Measurements from ENCODE around the gene ATP2A1.
"Not testable (repeated sequence)": the region's sequence is repeated elsewhere in the genome, so short reads cannot be mapped to it uniquely, and the experiment has no call there.

Gene ATP2A1

DNA sequence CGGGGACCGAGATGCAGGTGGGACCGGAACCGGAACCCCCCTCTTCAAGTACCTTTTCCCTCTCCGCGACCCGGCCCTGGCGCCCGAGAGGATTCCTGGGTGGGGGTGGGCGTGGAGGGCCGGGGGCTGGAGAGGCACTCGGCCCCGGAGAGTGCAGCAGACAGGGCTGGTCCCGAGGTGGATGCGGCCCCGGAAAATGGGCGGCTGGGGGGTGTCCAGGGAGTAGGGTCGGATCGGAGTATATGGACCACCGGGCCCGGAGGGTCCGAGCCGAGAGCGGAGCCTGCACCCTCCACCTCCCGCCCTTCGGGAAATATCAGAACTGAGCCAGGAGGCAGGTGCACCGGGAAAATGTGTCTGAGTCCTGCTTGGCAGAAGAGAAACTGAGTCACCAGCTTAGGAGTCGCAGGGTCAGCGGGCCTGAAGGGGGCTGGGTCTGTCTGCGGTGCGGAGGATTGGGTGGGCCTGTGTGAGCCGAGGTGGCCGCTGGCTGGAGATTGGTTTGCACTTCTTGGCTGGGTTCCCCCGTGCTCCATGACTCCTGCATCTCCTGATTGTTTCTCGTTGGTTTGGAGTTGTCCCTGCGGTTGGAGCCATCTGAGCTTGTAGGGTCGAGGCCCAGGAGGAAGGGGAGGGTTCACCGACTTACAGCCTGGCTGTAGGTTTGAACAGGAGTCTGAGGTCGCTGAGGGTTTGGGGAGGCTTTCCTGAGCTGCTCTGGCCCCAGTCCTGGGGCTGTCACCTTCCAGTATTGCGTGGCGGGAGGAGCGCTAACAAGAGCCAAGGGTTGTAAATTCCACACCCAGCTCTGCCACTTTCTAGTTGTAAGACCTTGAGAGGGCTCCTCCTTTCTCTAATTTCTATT, 14.1 kb upstream of the ATP2A1 start:
- DNase-seq, result peak; percentile 45

DNA sequence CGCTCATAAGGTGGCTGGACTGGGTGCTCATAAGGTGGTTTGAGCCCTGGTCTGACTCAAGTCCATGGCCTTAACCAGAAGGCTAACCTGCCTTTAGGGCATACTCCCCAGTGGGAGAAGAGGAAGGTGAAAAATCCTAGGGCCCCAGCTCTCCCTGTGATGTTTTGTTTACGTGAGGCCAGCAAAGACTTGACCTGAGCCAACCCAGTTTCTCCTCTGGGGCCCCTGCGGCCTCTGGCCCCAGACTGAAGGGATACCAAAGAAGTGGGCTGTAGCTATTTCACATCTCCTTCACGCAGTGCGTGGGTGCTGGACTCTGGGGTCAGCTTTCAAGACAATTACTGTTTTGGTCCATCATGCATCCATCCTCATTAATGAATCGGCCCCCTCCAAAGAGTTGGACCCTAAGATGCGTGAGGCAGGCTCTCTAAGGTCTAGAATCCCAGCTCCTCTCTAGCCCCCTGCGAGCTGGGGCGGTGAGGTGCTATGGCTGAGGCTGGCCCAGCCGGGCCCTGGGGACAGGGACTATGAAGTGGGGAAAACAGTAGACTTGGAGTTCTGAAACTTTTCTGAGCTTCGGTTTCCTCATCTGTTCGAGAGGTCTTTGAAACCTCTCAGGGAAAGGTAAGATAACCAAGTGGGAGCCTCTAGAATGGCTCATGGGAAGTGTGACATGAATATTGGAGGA, 13.1 kb upstream of the ATP2A1 start:
- no peak for DNase-seq

GRCh38 chr16:28865722-28866453, 12.4 kb upstream of the ATP2A1 start:
- no peak for DNase-seq

DNA sequence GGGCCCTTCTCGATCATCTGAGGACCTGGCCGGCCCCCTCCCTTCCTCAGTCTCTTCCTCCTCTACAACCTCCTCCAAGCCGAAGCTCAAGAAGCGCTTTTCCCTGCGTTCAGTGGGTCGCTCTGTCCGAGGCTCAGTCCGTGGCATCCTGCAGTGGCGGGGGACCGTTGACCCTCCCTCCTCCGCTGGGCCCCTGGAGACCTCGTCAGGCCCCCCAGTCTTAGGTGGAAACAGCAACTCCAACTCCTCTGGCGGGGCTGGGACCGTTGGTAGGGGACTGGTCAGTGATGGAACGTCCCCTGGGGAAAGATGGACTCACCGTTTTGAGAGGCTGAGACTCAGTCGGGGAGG, 11.9 kb upstream of the ATP2A1 start:
- no peak for DNase-seq

- no peak for DNase-seq
These were observed 11.0 kb upstream of the ATP2A1 start for GRCh38 chr16:28867241-28867640.

- DNase-seq, result not testable (repeated sequence)
These were observed 10.6 kb upstream of the ATP2A1 start for GRCh38 chr16:28867646-28868045.

DNA sequence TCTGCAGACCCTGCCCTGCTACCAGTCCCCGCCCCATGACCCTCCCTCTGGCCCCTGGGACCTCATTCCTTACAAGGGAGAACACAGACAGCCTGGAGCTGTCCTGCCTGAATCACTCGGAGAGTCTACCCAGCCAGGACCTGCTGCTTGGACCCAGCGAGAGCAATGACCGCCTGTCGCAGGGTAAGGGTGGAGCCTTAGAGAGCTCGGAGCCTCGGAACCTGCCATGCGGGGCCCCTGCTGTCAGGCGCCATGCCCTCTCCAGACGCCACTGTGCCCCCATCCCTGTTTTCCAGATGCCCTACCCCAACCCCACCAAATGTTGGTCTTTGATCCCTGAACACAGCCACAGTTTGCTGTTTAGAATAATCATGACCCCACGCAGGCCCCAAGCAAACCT, 9.1 kb upstream of the ATP2A1 start:
- no peak for DNase-seq

DNA sequence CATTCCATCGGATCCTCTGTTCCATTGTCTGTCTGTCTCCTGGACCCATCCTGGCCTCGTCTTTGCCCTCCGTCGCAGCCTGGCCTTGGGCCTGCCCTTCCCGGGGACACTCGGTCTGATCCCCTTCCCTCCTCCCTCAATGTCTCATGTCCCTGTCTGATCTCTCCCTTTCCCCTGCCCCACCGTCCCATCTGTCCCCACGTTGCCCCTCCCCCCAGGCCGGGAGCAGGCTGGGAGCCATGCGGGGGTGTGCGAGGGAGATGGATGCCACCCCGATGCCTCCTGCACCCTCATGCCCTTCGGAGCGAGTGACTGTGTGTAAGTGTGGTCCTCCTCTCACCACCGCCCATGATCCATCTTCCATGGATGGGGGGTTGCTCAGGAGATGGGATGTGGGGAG, 5.3 kb upstream of the ATP2A1 start:
- no peak for DNase-seq

GRCh38 chr16:28873543-28874201, 4.6 kb upstream of the ATP2A1 start:
- DNase-seq, result no peak

DNA sequence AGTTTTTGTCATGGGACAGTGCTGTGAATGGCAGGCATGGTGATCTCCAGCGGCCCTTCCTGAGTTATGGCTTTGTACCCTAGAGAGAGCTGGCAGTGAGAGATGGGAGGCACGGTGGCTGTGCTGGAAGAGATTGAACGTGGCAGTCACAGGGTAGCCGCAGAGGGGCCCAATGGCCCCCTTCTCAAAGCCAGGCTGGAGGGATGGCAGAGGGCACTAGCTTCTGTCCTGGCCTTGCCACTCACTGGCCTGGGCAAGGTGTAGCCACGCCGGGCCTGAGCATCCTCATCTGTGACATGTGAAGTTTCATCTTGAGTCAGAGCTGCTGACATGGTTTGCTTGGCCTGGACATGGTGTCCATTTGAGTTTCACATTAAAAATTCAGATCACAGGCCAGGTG, 3.9 kb upstream of the ATP2A1 start:
- DNase-seq, result no peak

DNA sequence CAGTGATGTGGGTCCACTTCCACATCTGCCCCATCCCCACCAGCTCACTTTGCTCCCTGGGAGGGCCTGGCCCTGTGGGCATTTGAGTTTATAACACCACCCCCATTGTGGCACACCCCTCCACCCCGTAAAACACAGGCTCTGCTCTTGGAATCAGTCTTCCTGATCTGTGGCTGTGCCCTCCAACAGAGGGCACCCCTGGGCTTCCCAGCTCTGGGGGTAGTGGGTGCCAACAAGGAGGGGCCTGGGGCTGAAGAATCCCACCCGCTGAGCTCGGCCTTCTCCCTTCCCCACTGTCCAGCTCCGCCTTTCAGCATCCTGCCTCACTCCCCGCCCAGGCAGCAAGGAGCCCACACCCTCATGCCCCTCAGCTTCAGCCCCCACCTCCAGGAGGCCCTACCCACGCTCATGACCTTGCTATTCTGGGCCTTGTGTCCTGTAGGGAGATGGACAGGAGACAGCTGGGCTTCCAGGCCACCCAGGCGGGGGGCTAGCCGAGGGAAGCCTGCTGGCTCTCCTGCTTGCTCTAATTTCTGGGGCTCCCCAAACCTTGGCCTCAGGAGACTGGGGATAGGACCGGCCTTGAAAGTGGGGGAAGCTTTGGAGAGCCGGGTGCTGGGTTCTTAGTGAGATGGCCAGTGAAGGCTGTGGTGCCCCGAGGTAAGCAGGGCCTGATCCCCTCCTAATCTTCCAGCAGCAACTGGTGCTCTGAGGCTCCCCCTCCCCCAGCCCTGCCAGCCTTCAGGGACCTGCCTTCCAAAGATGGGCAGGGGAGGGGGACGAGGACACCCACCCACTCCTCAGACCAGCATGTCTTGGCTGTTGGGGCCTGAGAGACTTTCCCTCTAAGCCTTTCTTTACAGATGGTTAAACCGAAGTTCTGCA, 2.9 kb upstream of the ATP2A1 start:
- DNase-seq, result no peak

DNA sequence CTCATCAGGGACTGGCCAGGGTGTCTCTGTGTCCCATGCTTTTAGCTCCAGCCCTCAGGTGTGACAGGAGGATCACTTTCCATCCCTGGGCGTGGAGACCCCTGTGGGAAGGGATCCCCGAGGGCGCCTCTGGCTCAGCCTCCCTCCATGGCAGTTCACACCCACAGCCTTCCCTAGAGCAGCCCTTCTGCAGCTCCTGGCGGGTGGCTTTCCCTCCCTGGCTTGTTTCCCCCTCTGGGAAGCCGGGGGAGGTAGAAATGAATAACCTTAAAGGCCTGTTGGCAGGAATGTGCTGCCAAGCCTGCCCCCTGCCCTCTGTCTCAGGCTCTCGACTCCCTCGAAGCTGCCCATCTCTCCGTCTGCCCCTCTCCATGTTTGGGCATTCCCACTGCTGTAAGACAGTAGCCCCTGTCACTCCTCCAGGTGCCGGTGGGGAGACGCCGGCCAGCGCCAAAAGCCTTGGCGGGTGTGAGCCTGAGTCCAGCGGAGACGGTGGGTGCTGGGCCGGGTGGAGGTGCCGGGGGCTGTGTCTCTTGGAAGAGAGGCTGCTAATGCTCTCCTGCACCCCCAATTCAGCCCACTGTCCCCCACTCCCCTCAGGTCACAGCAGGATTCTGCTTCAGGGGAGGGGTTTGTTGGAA, 2.1 kb upstream of the ATP2A1 start:
- no peak for DNase-seq

DNA sequence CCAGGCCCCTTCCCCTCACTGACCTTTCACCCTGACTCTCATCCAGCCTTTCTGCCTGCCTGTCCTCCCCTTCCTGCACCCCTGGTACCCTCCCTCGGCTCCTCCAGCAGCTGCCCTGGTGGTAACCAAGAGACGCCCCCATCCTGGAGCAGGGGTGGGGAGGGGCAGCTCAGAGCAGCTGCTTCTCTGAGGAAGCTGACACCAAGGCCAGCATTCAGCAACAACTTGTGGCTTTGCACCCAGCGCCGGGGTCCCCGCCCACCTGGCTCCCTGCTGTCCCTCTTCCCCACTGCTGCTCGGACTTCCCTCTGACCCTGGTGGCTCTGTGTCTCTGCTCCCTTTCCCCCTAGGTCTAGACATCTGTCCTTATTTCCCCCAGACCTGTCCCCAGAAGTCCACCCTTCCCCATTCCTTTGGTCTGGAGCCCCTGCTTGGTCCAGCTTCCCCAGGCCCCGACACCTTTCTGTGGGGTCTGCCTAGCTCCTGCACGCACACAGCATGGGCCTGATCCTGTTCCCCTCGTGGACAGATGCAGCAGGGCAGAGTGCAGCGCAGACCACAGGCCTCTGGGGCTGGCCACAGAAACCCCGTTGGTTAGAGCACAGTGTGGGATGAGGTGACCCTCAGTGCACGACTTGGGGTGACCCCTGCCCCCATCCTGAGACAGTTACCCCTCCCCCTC, 1.2 kb upstream of the ATP2A1 start:
- no peak for DNase-seq

DNA sequence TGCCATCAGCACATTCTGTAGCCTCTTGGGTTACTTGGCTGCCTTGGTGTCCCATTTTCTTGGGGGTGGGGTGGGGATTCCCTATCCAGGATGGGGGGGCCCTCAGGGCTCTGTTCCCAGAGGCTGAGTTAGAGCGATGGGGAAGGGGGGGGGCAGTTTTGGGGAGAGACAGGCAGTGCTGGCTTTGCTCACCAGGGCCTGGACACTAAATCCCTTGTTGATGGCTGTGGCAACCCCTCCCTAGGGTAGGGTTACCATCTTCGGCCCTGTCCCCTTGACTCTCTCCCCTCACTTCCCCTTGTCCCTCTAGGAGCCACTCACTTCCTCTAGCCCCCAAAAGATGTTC, 660 bp upstream of the ATP2A1 start:
- no peak for DNase-seq

- DNase-seq, result no peak
These were observed 1.1 kb downstream of the ATP2A1 start for GRCh38 chr16:28879261-28879840.

DNA sequence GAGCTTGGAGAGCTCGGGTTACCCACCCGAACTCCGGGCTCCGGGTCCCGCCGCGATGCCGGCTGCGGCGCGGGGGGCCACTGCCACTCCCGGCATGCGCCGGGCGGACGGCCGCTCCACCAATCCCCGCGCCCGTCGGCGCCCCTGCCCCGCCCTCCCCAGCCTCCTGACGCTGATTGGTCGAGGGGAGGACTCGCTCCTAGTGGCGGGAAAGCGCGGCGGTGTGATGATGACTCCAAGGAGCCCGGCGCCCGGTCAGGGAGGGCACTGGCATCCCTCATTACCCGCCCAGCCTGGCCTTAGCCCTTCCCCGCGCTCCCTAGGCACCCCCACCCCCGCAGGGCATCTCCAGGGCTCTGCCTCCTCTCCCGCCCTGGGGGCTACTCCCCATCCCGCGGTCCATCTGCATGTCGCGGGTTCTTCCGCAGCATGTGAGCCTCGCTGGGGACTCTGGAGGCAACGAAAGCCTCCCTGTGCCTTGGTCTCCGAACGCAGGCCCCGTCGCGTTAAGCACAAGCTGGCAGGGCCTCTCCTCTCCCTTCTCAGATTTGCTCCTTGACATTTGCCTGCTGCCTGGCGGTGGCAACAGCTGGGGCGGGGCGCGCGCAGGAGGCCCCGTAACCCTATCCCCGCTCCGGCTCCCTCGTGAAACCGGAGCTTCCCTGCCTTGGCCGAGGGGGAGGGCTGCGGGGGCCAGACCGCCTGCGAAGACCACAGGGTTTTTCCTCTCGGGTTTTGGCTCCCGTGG, 1.7 kb downstream of the ATP2A1 start:
- DNase-seq, result peak; percentile 87

GRCh38 chr16:28880589-28880915, 2.3 kb downstream of the ATP2A1 start:
- no peak for DNase-seq

GRCh38 chr16:28880955-28881354, 2.7 kb downstream of the ATP2A1 start:
- no peak for DNase-seq

- DNase-seq, result not testable (repeated sequence)
These were observed 3.3 kb downstream of the ATP2A1 start for GRCh38 chr16:28881565-28881964.

GRCh38 chr16:28882551-28883160, 4.4 kb downstream of the ATP2A1 start:
- DNase-seq, result no peak
